Stimulated activated CD4-positive, alpha-beta T cell treated with anti-CD3 and anti-CD28 coated beads, Interleukin-15, amount 100 ng/mL, for 1 hour (primary cell): ENCODE results near the gene PALLD.

Experiments
- DNase-seq, 2 donors: peaks; one replicate each; pipeline ENCODE4 v3.0.0-alpha.2; 2020; ENCODE audit warnings: low read depth in 1 of 2, low spot score in 1 of 2

PALLD gene

DNA sequence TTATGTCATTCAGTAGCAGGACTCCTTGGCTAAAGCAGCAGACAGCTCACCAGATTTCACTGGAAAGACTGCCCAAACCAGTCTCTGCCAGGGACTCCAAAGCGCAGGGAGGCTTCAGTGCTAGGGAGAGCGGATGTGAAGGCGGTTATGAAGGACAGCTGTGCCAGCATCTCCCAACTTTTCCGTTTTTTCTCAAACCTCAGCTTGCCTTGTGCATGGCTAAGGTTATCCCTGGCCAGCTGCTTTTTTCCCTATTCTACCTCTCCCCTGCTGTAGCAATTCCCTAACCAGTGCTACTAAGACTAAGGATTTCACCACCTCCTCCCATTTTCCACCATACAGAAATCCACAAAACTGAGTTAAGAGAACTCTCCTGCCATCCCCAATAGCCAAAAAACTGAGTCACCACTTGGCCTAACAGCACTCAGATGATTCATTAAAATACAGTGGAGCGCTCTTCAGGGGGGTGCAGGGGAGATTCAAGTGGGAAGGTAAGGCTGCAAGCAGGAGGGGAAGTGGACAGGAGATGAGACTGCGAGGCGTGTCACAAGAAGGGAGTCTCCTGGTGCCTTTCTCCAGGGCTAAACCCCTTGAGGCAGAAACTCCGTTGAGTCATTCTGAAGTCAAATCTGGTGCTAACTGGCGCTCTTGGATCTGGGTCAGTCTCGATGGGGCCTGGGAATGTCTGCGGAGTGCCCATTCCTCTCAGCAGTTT lies 90.7 kb downstream of the PALLD start:
- DNase-seq, result no peak

GRCh38 chr4:168588916-168589531 lies 92.2 kb downstream of the PALLD start:
- DNase-seq, result no peak

- DNase-seq, result no peak
These were observed 95.8 kb downstream of the PALLD start for GRCh38 chr4:168592676-168593075.

DNA sequence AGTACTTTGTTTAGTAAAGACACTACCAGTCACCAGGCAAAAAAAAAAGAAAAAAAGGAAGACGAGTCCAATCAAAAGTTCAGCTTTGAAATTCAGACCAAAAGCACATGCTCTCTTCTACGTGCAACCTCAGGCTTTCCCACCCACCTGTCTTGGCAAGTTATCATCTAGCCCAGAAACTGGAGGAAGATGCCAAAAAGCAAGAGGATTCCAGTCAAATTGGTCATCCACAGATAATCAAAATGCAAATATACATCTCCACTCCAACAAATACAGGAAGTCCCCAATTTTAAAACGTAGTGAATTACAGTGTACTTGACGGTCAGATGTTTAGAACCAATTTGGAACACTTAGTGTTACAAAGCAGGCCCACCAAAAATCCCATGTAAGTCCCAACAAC lies 96.5 kb downstream of the PALLD start:
- no peak for DNase-seq

DNA sequence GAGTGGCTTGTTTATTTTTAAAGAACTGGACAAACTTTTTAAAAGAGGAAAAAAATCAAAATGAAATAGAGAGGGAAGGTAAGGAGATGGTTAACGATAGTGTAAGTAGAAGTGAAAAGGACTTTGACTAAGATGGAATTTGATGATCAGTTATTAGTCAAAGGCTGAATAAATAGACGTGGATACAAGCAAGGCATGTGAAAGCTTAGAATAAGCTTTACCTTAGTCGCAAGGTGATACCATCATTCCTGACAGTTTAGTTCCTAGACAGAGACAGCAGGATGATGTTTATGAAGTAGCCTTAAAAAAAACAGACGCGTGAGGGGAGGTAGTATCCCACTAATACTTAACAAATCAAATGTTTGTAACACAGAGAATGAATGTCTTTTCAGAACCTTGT lies 97.3 kb downstream of the PALLD start:
- no peak for DNase-seq

GRCh38 chr4:168598191-168598590 lies 101.3 kb downstream of the PALLD start:
- DNase-seq, result no peak

DNA sequence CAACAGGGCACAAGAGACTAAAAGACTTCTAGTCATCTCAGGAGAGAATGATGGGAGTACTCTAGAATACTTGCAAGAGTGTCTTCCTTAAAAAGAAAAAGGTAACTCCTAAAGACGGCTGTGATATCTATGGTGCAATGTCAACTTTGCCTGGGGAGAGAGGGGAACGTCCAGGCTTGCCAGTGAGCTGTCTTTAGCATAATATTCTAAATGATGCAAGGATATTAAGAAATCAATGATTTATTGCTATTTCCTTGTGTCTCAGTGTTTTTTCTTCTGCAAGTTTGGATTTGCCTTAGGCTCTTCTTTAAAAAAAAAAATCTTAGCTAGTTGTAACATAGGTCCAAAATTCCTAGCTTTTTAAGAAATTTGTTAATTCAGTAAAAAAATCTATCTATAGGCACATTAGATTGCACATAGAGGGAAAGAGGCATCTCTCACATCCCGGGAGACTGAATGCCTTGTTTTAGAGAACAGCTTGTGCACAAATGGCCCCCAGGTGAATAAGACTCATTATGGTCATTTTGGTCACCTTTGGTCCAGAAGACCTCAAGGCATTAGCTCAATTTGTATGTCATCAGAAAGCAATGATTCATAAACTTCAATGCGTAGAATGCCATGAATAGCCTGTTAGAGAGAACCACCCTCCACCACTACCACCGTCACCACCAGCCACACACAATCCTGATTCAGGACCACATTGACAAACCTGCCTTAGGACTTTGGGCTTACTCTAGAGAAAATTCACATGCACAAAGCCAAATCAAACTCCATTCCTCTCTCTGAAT lies 104.1 kb downstream of the PALLD start:
- no peak for DNase-seq

DNA sequence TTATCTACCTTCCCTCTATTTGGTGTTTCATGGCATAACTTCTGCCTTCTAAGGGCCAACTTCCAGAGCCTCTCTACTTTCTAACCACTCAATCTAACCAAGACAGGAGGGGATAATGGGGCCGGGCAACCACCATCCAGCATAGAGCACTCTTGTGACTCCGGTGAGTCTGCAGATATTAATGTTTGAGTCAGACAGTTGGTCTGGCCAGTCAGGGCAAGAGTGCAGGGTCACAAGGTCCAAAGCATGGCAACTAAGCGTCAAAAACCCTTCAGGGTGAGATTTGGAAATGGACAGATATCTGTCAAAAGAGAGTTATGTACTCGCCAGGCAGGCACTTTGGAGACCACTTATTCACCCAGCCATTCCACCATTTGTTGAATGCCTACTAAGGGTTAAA lies 105.0 kb downstream of the PALLD start:
- no peak for DNase-seq

GRCh38 chr4:168604496-168605373 lies 107.9 kb downstream of the PALLD start:
- DNase-seq, result no peak

DNA sequence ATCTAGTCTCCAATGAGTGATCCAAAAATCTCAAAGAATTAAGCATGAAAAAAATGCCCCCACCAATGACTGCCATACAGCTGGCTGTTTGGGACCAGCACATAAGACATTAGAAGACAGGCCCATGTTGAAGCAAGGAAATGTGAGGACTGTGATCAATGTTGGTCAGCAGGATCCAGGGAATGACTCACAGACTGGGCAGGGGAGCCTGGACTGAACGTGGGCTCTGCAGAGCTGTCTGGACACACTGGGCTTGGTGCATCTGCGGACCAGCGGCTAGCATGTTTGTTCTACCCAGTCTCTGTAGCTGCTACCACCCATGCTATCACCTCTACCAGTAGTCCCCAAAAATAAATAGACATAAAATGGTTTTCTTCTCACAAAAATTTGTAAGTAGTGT lies 108.6 kb downstream of the PALLD start:
- no peak for DNase-seq

- DNase-seq, result no peak
These were observed 110.4 kb downstream of the PALLD start for GRCh38 chr4:168607215-168607614.

DNA sequence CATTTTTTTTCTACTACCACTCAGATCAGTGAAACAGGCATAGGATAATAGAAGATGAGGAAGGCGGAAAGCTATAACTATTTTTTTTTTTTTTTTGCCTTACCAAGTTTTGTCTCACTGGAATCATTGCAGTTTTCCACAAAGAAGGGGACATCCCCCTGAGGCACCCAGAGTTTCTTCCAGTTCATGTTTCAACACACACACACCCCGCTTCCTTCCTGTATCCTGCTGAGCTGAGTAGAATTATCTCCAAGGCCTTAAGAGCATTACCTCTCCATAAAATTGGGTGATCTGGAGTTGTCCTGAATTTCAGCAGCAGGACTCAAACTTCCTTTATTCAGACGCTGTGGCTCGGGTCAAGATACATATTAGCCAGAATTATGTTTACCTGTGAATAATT lies 111.9 kb downstream of the PALLD start:
- no peak for DNase-seq

DNA sequence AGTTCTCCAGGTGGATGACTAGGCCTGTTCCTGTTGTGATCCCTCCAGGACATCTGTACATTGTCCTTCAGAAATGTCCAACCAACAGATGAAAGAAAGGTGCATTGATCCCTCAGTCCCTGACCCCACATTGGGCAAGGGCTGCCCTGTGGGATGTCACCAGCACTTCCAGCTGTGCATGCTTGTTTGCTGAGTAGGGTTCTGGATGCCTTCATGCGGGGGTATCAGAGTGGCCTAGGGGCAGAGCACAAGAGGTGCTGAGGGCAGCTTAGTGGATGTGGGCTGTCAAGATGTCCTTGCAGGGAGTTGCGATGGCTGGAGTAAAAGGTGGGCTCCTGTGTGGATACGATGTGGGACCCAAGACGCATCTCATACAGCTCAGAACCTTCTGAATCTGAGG lies 112.5 kb downstream of the PALLD start:
- DNase-seq, result no peak

DNA sequence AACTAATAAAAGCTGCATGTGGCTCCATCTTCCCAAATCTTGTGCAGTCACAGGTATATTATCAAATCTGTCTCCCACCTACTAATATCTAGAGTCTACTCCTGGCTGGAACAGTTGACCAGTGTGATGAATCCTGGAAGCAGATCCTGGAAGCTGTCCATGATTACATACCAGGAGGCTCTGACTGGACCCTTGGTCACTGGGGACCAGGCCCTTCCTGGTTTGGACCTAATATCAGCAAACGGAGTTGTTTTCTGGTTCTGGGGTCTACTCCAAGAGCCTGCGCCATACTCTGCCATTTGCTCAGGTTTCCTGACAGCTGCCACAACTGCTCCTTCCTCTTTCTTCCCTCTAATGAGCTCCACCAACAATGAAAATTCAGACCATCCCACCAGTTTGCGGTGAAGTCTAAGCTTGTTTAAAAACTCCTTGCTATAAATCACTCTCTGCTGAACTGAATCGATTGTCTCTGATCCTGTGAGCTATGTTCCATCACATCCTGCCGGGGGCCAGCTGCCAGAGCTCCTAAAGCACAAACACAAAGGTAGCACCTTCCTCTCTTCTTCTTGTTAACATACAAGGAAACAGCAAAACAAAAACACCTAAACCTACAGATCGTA lies 114.2 kb downstream of the PALLD start:
- no peak for DNase-seq

DNA sequence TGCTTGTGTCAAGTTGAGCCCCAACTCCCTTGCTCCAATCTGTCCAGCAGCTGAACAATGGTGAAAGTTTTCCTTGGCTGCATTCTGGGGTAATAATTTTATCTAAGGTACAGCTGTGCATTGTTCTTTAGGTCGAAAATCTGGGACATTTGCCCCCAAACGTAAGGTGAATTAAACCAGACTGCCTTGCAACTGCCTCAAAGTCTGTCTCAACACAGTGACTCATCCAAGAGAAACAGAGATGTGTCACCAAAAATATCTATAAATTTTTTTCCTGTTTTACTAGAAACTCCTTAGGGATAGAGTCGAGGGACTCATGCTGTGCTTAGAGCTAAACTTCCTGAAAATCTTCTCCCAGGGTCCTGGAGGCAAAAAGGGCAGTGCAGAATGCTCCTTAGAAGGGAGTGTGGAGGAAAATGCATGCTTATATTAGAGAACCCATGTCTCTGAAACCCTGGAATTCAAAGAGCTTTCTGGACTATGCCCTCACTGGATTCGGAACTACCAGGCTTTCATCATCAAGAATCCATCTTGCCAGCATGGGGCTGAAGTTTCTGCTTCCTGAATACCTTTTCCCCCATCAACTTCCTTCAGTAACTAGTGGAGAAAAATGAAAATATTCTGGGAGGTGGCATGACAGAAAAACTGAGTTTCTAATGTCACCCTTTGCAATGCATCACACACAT lies 115.7 kb downstream of the PALLD start:
- DNase-seq, result no peak

DNA sequence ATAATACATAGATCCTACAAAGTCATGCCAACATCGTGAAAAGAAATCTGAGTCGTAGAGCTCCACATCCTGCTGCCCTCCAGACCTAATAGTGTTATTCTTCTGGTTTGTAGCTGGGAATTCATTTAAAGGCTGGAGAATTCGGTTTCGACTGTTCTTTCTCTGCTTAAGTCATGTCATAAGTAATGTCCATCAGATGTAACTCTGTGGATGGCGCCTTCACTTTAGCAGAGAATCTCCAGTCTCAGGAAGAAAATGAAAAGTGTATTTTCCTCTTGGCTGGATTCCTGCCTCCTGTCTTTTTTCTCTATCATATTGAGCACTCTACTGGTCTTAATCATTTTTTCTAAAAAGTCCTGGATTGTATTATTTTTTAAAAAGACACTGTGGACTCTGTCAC lies 117.0 kb downstream of the PALLD start:
- DNase-seq, result no peak

DNA sequence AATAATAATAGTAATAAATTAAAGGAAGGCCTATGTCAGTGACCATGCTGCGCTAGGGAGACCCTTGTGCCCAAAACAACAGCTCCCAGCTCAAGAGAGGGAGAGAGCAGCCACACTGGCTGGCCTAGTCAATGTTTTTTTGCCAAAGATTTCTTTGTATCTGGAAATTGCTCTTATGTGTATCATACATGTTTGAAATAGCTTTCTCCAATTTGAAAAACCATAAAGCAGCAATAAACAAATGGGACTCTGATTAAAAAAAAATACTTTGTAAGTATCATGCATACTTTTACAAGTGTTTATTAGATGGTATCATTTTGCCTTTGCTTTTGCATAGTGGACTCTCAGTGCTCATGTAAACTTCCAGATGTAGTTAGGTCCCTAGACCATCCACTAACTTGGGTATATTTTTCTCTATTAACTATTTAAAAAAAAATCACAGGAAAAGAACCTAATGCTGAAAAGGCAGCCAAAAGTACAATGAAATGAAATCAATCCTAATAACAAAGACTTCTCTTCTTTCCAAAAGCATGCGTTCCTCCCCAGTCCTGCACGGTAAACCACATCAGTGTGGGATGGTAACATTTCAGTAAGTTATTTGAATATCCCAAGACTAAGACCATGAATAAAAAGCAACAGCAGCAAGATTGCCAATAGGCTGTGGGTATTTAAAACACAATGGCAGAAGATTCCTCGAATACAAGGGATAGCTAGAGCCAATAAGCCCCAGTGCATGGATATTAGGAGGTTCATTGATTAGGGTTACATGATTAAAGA lies 117.6 kb downstream of the PALLD start:
- no peak for DNase-seq

DNA sequence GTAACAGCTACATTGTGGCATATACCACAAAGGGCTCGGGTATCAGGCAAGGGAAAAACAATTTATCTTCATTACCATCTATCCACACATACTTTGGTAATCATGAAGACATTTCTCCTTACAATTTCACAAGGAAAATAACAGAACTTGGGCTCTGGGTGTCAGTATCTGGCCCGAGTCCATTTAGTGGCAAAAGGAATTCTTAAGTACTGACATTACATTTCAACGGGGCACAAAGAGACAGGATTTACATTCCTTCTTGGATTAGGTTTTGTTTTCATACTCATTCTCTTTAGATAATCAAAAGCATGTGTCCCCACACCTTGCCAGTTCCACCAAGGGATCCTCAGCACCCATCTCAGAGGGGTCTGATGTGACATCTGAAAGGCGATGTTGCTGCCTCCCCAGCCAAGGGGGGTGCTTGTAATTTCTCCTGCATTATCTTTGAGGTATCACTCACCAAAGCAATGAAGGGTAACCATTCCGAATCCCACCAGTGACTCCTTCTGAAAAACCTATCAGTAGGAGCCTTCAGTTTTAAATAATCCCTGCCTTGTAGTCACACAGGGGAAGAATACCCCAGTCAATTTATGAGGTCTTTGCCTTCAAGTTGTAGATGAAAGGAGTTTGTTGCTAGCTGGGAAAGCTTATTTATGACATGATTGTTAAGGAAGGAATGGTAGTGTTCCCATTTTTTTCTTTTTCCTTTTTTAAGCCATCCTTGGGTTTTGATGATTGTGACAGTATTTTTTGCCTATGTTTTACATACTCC lies 118.6 kb downstream of the PALLD start:
- no peak for DNase-seq
